Measurements from ENCODE around the gene AFP. TPM values are rescaled to one million over a fixed set of nuclear protein-coding genes. Genes with fewer than 3 reads are reported as not detected.

The AFP gene
- total RNA-seq, 1 experiment from 2014 or later: not detected

DNA sequence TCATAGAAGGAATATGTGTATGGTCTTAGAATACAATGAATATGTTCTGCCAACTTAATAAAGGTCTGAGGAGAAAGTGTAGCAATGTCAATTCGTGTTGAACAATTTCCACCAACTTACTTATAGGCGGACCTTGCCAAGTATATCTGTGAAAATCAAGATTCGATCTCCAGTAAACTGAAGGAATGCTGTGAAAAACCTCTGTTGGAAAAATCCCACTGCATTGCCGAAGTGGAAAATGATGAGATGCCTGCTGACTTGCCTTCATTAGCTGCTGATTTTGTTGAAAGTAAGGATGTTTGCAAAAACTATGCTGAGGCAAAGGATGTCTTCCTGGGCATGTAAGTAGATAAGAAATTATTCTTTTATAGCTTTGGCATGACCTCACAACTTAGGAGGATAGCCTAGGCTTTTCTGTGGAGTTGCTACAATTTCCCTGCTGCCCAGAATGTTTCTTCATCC, 22.7 kb upstream of the AFP start:
- TF ChIP-seq, protein P1, sequence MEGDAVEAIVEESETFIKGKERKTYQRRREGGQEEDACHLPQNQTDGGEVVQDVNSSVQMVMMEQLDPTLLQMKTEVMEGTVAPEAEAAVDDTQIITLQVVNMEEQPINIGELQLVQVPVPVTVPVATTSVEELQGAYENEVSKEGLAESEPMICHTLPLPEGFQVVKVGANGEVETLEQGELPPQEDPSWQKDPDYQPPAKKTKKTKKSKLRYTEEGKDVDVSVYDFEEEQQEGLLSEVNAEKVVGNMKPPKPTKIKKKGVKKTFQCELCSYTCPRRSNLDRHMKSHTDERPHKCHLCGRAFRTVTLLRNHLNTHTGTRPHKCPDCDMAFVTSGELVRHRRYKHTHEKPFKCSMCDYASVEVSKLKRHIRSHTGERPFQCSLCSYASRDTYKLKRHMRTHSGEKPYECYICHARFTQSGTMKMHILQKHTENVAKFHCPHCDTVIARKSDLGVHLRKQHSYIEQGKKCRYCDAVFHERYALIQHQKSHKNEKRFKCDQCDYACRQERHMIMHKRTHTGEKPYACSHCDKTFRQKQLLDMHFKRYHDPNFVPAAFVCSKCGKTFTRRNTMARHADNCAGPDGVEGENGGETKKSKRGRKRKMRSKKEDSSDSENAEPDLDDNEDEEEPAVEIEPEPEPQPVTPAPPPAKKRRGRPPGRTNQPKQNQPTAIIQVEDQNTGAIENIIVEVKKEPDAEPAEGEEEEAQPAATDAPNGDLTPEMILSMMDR (conservative IDR thresholded peaks at IDR 0.05; ENCODE audit: low read depth, low read length): no peak
- Histone ChIP-seq H3K36me3 (ENCODE audit: insufficient read depth, low read length, poor library complexity, severe bottlenecking) (no peaks in the 10 kb centered on the region), H3K27ac (ENCODE audit: low read depth, low read length, poor library complexity, severe bottlenecking) (no peak overlapping the region), H3K9me3 (ENCODE audit: low read depth, low read length, poor library complexity, severe bottlenecking) (no peaks in the 10 kb centered on the region), H3K4me1 (ENCODE audit: insufficient read depth, low read length, poor library complexity, severe bottlenecking) (no peaks in the 10 kb centered on the region), H3K4me3 (ENCODE audit: low read depth, low read length, poor library complexity, severe bottlenecking) (no peak overlapping the region), H3K27me3 (replicated peaks; ENCODE audit: insufficient read depth, low read depth, low read length, poor library complexity) (no peaks in the 10 kb centered on the region)
- no TSS peak for BruUV-seq (replicated peaks)
- CTCF ChIA-PET: no interaction called here
- intact Hi-C loops (cut with micrococcal nuclease; ENCODE audit: unreplicated experiment): no loop called here
- POLR2A ChIA-PET (ENCODE audit: low non-redundant PET): no interaction called here
- no peak for DNase-seq (ENCODE audit: low spot score)

DNA sequence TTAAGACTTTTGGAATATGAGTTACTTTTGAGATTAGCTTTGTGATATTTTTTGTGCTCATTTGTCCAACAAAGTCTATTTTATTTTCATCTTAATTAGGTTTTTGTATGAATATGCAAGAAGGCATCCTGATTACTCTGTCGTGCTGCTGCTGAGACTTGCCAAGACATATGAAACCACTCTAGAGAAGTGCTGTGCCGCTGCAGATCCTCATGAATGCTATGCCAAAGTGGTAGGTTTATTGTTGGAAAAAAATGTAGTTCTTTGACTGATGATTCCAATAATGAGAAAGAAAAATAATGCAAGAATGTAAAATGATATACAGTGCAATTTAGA, 21.1 kb upstream of the AFP start:
- no peak for DNase-seq (ENCODE audit: low spot score)
- intact Hi-C loops (cut with micrococcal nuclease; ENCODE audit: unreplicated experiment): no loop called here
- POLR2A ChIA-PET (ENCODE audit: low non-redundant PET): no interaction called here
- BruUV-seq (replicated peaks): no TSS peak
- Histone ChIP-seq H3K36me3 (ENCODE audit: insufficient read depth, low read length, poor library complexity, severe bottlenecking) (no peaks in the 10 kb centered on the region), H3K9me3 (ENCODE audit: low read depth, low read length, poor library complexity, severe bottlenecking) (no peaks in the 10 kb centered on the region), H3K4me1 (ENCODE audit: insufficient read depth, low read length, poor library complexity, severe bottlenecking) (no peaks in the 10 kb centered on the region), H3K27me3 (replicated peaks; ENCODE audit: insufficient read depth, low read depth, low read length, poor library complexity) (no peaks in the 10 kb centered on the region), H3K4me3 (ENCODE audit: low read depth, low read length, poor library complexity, severe bottlenecking) (no peak overlapping the region), H3K27ac (ENCODE audit: low read depth, low read length, poor library complexity, severe bottlenecking) (no peak overlapping the region)
- CTCF ChIA-PET: no interaction called here
- TF ChIP-seq, protein P1 (conservative IDR thresholded peaks at IDR 0.05; ENCODE audit: low read depth, low read length): no peak
- no peak for TF ChIP-seq EZH2 (IDR thresholded peaks at IDR 0.05; ENCODE audit: borderline replicate concordance, low read depth, low read length, poor library complexity, severe bottlenecking)

DNA sequence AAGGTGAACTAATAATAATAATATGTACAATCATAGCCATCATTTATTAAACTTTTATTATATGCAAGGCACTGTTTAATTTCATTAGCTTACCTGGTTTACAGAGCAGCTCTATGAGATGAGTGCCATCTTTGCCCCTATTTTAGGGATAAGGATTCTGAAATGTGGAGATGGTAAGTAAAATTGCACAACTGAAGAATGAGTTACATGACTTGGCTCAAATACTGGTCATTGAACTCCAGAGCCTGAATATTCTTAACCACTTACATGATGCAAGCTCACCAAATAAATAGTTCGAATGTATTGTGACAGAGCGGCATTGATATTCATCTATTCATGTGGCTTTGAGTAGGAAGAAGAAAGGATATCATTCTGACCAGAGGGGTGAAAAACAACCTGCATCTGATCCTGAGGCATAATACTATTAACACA, 20.2 kb upstream of the AFP start:
- no peaks in the 10 kb centered on the region for H3K9me3 ChIP-seq (ENCODE audit: low read depth, low read length, poor library complexity, severe bottlenecking)
- H3K36me3 ChIP-seq (ENCODE audit: insufficient read depth, low read length, poor library complexity, severe bottlenecking): no peaks in the 10 kb centered on the region
- H3K27ac ChIP-seq (ENCODE audit: low read depth, low read length, poor library complexity, severe bottlenecking): no peak overlapping the region
- TF ChIP-seq, protein P1 (conservative IDR thresholded peaks at IDR 0.05; ENCODE audit: low read depth, low read length): no peak
- TF ChIP-seq EZH2 (IDR thresholded peaks at IDR 0.05; ENCODE audit: borderline replicate concordance, low read depth, low read length, poor library complexity, severe bottlenecking): no peak
- CTCF ChIA-PET: no interaction called here
- no TSS peak for BruUV-seq (replicated peaks)
- intact Hi-C loops (cut with micrococcal nuclease; ENCODE audit: unreplicated experiment): no loop called here
- DNase-seq (ENCODE audit: low spot score): no peak
- H3K27me3 ChIP-seq (replicated peaks; ENCODE audit: insufficient read depth, low read depth, low read length, poor library complexity): no peaks in the 10 kb centered on the region
- H3K4me1 ChIP-seq (ENCODE audit: insufficient read depth, low read length, poor library complexity, severe bottlenecking): no peaks in the 10 kb centered on the region
- H3K4me3 ChIP-seq (ENCODE audit: low read depth, low read length, poor library complexity, severe bottlenecking): no peak overlapping the region
- POLR2A ChIA-PET (ENCODE audit: low non-redundant PET): no interaction called here

Data from A673 (cell line).